CD4-positive, alpha-beta T cell treated with Interleukin-21 for 1 hour (primary cell): Measurements from ENCODE around the gene NSFL1C.
A peak's percentile ranks its signal among the peaks of the same experiment; 100 is the strongest.

Experiments used
- DNase-seq: peaks from one replicate; pipeline ENCODE4 v3.0.0-alpha.2; 2020

Gene NSFL1C

DNA sequence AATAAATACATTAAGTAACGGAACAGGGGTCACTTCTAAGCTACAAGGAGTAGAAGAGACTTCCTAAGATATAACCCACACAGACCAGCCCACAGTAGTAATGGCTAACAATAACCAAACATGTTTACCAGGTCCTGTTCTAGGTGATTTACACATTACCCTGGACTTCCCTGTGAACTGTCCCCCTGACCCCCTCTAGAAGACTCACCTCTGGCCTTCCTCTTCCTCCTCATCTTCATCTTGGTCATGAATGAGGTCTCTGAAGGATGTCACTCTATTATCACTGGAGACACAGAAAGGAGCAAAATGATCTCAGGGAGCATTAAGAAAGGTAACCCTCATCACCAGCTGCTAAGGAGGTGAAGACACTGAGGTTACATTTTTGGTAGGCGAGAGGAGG, 8.7 kb downstream of the NSFL1C start:
- DNase-seq, result no peak

DNA sequence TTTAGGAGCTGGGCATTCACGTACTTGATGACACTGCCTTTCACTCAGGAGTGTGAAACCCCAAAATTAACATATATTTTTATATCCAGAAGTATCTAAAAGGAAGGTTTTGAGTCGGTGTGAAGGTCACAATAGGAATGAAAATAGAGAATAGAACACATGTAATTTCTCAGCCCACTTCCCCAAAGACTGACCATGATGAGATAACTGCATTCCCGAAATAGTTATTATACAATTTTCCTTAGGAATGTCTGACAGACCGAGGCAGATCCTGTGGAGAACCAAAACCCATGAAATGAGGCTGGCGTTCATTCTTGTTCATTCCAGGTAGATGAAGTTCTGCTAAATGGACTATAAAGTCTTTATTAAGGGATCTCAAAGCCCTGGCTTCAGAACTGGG, 10.3 kb downstream of the NSFL1C start:
- no peak for DNase-seq

DNA sequence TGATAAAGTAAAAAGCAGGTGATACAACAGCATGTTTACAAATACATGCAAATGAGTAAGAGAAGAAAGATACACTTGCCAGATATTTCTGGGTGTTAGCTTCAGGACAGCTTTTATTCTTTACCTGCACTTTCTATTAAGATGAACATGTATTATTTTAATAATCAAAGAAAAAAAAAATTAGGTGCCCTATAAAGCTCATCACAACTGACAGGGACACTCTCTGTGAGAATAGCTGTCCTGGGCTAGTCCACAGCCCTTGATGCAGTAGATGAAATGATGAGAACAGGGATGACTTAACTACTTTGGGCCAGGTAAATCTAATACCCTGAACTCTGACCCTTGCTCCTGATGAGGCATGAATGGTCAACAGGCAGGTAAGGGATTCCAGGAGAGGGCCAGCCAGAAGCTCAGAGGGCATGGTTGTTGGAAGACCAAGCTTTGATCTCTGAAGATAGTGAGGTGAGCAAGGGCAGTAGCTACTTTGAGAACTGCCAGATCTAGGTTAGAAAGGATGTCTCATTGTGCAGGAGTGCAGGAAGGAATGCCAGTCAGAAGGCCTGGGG, 15.6 kb downstream of the NSFL1C start:
- DNase-seq, result no peak

DNA sequence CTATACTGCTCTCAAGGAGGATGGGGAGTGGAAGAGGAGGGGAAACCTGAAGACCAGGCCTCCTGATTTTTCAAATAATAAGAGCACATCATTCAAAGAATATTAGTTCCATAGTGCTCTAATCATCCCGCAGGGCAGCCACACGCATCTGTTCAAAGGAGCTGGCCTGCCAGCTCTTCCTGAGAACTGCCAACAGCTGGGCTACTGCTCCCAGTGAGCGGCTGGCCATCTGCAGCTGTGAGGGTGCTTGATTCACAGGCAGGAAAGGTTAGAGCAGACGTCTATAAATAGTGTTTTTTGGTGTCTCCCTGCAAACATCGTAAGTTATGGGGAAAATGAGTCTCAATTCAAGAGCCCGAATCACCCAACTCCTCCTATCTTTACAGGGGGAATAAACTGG, 17.3 kb downstream of the NSFL1C start:
- DNase-seq, result no peak

DNA sequence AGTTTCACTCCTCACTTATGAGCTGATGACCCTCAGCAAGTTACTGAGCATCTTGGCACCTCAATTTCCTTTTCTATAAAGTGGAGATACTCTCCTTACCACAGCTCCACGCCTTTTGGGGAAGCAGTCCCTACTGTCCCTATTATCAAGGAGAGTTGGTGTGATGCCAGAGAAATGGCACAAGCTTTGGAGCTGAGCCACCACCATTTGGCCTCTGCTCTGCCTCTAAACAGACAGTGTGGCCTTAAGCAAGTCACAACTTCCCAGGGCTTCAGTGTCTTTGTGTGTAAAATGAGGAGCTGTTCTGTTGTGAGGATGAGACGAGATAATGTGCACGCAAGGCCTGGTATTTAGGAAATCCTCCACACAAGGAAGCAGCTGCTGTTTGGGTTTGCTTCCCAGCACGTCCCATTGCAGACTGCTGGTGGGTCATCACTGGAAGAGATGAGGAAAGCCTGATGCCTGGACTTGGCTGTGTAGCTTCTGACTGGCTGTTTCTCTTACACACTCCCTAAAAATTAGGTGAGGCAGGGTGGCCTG, 18.5 kb downstream of the NSFL1C start:
- no peak for DNase-seq

DNA sequence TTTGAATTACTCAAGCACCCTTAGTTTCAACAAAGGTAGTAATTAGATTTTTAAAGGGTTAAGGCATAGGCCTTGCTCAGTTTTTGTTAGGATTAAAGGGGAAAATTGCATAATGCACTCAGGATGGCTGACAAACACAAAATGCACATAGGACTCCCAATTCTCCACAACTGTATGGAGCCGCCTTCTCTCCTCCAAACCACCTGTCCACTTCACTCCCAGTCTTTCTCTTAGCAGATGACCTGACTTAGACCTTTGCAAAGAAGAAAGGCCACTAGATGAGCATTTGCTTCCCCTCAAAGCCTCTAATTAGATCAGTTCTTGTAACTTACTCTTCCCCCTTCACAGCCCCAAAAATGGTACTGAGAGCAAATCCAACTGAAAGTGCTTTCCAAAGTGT, 20.1 kb downstream of the NSFL1C start:
- no peak for DNase-seq

DNA sequence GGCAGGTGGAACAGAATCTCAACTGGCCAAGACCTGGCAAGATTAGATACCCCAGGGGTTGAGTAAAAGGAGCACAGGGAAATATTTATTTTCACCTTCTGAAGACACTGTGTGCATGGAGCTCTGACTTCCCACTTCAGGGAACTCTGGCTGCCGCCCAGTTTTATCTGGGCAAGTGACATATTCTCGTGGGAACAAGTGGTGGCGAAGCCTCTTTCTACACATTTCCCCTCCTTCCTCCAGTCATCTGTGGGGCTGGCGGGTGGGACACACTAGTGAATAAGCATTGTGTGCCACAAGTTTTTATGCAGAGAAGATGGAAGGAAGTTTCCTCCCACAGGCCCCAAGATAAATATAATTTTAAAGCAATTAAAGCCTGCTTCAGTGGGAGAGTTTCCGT, 23.6 kb downstream of the NSFL1C start:
- no peak for DNase-seq

DNA sequence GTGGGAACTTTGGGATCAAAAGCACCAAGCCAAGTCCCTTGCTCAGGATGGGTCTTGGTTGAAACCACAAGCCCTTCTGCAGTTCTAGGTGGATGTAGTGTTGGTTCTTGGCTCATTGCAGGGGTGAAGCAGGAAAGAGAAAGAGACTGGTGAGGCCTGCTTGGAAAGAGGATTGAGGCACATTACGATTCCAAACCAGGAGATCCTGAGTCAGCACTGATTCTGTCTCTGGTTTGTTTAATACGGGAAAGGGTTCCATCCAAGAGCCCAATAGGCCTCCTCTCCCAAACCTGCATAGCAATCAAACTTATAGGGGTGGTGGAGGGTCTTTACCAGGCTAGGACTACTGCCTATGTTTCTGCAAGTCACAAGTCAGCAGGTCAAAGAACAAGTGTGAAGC, 24.3 kb downstream of the NSFL1C start:
- no peak for DNase-seq

DNA sequence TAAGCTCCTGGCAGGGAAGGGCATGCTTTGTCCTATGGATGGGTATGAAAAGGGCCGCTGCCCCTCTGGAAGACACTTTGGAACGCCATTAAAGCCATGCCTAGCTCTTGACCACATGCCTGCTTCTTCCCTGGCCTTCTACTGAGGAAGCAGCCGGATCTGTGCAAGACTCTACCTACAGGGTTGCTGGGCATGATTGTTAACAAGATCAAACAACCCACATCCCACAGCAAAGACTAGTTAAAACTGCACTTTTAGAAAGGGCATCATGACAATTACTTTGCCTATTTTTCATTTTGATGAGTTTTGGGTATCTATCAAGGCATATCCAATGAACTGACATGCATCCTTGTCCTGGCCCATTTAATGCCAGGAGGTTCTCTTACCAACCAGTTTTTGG, 25.5 kb downstream of the NSFL1C start:
- DNase-seq, result no peak

DNA sequence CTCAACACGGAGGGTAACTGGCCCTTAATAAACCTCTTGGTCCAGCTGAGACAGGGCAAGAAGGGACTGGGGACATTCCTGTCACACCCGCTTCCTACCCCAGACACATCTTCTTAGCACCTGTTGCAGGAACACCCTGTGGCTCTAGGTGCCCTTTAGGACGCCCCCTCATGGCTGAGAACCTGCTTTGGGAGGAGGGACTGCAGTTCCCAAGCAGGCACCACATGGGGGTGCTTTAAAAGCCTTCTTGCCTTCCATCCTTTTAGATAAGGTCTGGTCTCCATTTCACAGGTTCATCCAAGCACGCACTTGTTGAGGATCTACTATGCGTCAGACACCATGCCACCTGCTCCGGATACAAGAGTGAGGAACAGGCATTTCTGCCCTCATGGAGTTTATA, 26.6 kb downstream of the NSFL1C start:
- peak; percentile 20 for DNase-seq

DNA sequence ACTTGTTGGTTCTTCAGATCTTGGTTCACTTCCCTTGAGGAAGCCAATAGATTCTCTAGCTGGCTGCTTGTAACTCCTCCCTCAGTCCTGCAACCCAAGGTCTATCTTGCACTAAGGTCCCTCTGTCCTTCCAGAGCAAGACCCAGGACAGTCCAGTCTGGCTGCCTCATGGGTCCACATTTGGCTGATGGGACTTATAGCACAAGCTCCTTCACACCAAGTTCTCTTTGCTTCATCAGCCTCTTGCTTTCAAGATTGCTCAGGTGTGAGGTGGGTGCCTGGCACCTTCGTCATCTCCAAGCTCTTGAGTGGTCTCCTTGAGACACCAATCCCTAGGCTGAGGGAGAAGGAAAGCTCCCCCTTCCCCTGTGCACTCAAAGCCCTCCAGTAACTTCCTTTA, 28.3 kb downstream of the NSFL1C start:
- no peak for DNase-seq

DNA sequence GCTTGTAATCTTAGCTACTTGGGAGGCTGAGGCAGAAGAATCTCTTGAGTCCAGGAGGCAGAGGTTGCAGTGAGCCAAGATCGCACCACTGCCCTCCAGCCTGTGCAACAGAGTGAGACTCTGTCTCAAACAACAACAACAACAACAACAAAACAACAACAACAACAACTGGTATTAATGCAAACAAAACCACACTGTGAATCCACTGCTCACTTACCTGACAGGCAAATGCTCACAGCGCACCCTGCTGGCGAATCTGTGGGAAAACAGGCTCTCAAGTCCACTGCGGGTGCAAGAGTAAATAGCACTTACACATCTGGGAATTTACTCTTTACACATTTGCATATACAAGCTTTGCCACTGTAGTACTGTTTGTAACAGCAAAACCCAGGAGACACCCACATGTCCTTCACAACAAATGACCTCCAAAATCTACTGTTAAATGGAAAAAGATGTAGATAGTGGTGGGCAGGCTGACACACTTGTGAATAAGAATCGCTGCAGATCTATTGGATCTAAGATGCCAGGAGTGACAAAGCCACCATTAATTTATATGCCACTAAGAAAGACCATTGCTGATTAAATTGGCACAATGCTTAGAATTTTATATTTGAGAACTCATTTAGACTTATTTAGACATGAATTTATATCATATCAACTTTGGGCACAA, 29.3 kb downstream of the NSFL1C start:
- peak; percentile 81 for DNase-seq

DNA sequence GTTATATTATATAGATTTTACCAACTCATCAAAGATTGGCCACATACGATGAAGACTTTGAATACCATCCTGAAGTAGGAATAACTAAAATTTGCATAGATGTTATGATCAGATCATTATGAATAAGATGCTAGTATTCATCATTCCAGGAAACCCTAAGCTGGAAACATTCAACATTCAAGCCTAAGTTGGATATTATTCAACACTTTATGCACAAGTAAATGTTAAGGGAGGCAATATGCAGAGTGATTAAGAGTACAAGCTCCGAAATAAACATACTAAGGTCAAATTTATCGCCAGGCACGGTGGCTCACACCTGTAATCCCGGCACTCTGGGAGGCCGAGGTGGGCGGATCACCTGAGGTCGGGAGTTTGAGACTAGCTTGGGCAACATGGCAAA, 30.4 kb downstream of the NSFL1C start:
- no peak for DNase-seq

DNA sequence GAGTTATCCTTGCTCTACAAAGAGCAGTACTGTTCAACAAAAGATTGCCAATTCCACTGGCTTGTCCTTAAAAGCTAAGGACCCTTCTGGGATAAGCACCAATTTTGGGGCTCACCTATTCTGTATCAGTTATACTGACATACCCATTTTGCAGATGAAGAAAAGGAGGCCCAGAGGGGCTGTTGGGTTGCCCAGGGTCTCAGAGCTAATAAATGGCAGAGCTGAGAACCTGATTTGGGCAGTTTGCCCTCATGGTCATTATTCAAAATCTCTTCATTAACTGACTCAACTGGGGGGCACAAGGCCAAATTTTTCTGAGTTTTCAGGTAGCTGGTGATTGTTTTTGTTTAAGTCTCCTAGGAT, 31.3 kb downstream of the NSFL1C start:
- no peak for DNase-seq

DNA sequence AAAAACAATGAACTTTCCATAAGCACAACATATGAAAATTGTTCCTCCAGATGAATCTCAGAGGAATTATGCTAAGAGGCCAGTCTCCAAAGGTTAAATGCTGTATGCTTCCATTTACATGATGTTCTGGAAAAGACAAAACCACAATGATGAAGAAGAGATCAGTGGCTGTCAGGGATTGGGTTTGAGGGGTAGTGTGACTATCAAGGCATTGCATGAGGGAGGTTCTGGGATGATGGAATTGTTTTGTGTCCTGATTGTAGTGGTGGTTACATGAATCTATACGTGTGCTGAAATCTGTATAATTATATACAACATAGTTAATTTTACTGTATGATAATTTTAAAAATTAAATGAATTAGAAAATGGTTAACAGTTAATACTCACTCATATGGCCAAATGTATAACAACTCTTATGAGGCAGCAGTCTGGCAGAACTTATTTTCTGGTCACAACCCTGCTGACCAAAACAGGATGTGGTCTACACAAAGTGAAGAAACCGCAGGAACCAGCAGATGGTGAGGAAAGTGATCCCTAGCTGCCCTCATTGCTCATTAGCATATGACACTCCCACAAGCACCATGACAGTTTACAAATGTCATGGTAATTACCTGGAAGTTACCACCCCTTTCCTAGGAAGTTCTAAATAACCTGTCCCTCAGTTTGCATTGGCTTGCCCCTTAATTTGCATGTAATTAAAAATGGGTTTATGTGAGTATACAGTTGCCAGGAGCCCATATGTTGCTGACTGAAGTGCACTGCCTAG, 31.9 kb downstream of the NSFL1C start:
- DNase-seq, result peak; percentile 83

DNA sequence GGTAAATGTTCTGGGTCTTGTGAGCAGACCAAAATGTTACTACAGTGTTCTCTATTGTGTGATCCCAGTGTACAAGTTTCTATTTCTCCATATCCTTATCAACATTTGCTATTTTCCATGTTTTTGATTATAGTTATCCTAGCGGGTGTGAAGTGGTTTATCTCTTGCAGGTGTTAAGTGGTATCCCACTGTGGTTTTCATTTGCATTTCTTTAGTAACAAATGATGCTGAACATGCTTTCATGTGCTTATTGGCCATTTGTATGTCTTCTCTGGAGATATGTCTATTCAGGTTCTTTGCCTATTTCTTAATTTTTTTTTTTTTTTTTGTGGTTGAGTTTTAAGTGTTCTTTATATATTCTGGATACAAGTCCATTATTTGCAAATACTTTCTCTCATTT, 35.5 kb downstream of the NSFL1C start:
- DNase-seq, result no peak

DNA sequence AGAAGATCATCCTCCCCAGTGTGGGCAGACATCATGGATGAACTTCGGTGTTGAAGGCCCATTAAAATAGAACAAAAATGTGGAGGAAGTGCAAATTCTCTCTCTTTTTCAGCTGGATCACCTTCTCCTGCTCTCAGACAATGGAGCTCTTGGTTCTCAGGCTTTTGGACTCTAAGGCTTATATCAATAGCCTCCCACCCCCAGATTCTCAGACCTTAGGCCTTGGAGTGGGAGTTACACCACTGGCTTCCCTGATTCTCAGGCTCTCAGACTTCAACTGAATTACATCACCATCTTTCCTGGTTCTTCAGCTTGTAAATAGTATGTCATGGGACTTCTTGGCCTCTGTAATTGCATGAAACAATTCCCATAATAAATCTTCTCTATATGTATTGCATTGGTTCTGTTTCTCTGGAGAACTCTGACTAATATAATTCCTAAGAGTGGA, 36.6 kb downstream of the NSFL1C start:
- no peak for DNase-seq

DNA sequence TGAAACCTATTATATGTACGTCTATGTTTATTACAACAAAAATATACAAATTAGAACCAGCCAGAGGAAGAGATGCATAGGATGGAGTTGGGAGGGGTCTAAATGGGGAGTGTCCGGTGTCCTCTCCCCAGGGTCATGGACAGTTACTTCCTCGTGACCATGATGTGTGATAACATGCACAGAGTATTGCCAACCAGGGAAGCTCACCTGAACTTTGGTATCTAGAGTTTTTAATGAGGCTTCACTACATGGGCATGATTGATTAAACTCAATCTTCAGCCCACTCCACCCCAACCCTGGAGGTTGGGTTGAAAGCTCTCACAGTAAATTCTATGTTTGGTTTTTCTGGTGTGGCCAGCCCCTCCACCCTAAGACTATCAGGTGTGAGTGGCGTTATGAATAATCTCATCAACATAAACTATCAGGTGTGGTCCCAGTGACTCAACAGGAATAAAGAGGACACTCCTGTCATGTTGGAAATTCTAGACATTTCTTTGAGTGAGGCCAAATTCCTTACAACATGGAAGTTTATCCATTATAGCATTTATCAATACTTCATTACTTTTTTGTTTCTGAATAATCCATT, 37.4 kb downstream of the NSFL1C start:
- DNase-seq, result no peak

DNA sequence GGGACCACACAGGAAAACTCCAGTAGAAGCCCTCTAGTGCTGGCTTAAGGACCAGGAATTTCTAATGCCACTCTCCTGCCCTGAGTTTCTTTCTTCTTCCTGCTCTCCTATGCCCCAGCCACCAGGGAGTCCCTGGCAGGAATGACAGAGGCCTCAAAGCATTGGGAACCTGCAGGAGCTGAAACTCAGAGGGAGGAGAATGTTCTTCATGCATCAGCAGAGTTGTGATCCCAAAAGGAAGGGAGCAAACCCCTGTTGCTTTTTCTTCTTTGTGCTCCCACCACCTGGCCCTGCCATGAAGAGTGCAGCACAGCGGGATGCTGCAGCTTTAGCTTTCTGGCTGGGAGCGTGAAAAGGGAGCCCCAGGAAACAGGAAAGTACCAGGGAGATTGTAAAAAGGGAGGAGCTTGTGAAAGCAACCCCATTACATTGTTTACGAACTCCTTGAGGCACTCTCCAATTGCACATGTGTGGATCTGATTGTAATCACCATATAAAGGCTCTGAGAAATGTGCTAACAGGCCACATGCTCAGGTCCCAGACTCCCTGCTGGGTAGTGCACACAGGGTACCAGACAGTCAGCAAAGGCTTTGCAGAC, 39.1 kb downstream of the NSFL1C start:
- no peak for DNase-seq

DNA sequence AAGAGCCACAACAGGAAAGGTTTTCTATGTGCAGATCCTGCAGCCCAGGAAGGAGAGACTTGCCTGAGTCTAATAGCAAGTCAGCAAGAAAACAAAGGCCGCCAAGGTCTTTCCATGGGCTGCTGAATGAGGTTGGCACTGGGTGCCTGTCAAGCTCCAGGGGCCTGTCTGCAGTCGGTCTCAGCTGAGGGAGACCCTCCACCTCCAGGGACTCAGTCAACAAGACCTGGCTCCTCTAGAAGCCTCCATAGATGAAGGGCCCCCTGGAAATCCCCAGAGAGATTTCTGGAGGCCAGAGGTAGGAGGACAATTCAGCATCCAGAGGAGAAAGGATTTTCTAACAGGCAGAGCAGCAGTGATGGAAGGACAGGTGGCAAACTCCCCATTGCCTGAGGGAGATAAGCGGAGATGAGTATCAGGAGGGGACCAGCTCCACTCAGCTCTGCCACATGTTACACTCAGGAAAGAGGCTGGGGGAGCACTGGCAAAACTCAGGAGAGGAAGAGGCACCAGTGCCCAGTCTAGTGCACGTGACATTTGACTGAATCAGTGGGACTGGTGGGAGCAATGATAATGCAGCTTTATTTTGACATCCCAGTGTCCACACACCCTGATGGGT, 40.3 kb downstream of the NSFL1C start:
- no peak for DNase-seq

DNA sequence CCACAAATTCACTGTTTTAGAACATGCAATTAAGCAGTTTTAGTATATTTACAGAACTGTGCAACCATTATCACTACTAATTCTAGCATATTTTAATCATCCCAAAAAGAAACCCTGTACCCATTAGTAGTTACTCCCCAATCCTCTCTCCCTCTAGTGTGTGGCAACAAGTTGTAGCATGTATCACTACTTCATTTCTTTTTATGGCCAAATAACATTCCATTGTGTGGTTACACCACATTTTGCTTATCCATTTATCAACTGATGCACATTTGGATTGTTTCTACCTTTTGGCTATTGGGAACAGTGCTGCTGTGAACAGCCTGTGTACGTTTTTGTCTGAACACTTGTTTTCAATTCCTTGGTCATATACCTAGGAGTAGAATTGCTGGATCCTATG, 42.3 kb downstream of the NSFL1C start:
- DNase-seq, result no peak

DNA sequence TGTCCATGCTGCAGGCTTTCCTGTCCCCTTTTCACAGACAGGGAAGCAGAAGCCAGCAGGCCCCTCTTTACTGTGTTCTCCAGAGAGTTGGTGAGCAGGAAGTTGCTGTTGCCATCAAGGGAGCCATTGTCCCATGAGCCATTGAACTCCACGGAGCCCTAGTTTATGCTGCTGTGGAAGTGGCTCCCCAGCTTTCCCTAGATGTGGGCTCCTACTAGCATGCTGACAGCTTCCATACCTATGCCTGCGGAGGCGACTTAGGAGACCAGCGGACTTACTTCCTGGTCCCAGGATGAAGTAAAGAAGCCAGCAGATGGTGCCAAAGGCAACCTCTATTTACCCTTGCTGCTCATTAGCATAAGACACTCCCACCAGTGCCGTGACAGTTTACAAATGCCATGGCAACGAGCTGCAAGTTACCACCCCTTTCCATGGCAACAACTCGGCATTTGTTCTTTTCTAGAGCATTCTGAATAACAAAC, 43.0 kb downstream of the NSFL1C start:
- peak; percentile 31 for DNase-seq

DNA sequence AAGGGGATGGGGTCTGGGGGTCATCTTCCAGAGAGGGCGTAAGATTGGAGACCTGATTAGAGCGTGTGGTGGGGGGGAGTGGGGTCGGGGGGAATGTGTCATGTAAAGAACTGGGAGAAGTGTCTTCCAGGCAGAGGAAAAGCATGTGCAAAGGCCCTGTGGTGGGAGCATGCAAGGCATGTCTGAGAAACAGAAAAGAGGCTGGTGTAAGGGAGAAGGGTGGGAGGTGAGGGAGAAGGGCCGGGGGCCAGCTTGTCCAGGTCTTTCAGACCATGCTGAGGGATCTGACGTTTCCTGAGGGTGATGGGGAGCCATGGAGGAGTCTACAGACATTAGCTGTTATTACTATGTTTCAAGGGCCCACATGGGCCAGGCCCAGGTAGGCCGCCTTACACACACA, 43.4 kb downstream of the NSFL1C start:
- DNase-seq, result no peak
